HG03575 (cell line): Measurements from ENCODE around the gene IFNA7.
A peak's percentile ranks its signal among the peaks of the same experiment; 100 is the strongest.
"Not testable (repeated sequence)": the region's sequence is repeated elsewhere in the genome, so short reads cannot be mapped to it uniquely, and the experiment has no call there.

ENCODE experiments used
- ATAC-seq: cut with Tn5 transposase; IDR thresholded peaks from one replicate; pipeline ENCODE4 v1.9.1; 2021; ENCODE audit not compliant: unreplicated experiment, insufficient number of reproducible peaks, low FRiP score; ENCODE audit errors: extremely low read depth

IFNA7 gene

GRCh38 chr9:21187487-21187886 lies 14.5 kb downstream of the IFNA7 start, which contains the start of gene IFNA4:
Gene IFNA4, minus strand, starts transcription at chr9:21187587. Its CDS starts 56 bp downstream, at chr9:21187531.
- not testable (repeated sequence) for ATAC-seq

GRCh38 chr9:21182810-21183736 lies 18.9 kb downstream of the IFNA7 start:
- peak; percentile 91 for ATAC-seq

GRCh38 chr9:21174671-21175070 lies 27.3 kb downstream of the IFNA7 start:
- no peak for ATAC-seq

- ATAC-seq = no peak
Measured at GRCh38 chr9:21172156-21172555, 29.8 kb downstream of the IFNA7 start.

GRCh38 chr9:21171351-21171750 lies 30.7 kb downstream of the IFNA7 start:
- ATAC-seq = no peak

GRCh38 chr9:21166560-21166959 lies 35.4 kb downstream of the IFNA7 start, which contains the start of gene IFNA21:
Gene IFNA21, minus strand, starts transcription at chr9:21166660. Its CDS starts 48 bp downstream, at chr9:21166612.
- not testable (repeated sequence) for ATAC-seq

GRCh38 chr9:21165516-21165915 lies 36.5 kb downstream of the IFNA7 start:
- no peak for ATAC-seq

GRCh38 chr9:21160178-21160577 lies 41.8 kb downstream of the IFNA7 start:
- peak; percentile 74 for ATAC-seq

- ATAC-seq = no peak
Measured at GRCh38 chr9:21155501-21155900, 46.5 kb downstream of the IFNA7 start.

- no peak for ATAC-seq
Measured at GRCh38 chr9:21154018-21154608, 47.9 kb downstream of the IFNA7 start.

GRCh38 chr9:21153336-21154017 lies 48.5 kb downstream of the IFNA7 start:
- no peak for ATAC-seq
